Tibial nerve (tissue), 3 donors: Measurements from ENCODE around the gene ZNF787.

ENCODE experiments used
- POLR2A ChIP-seq, 2 donors: fragments of 450-650 bp; IDR thresholded peaks; one replicate each; pipeline ENCODE4 v1.6.1; 2017; ENCODE audit warnings: antibody characterized with exemption in 2 of 2, mild to moderate bottlenecking in 2 of 2, moderate library complexity in 2 of 2
- TF ChIP-seq, protein P1 (sequence below), 5 experiments: fragments of 200-600 bp in 3 of 5; fragments of 450-650 bp in 2 of 5; sonication (generic) in 3 of 5; IDR thresholded peaks; one replicate each; pipeline ENCODE4 v1.5.1; 2016 to 2019; ENCODE audit warnings: antibody characterized with exemption in 5 of 5, mild to moderate bottlenecking in 3 of 5, moderate library complexity in 2 of 5

DNA sequence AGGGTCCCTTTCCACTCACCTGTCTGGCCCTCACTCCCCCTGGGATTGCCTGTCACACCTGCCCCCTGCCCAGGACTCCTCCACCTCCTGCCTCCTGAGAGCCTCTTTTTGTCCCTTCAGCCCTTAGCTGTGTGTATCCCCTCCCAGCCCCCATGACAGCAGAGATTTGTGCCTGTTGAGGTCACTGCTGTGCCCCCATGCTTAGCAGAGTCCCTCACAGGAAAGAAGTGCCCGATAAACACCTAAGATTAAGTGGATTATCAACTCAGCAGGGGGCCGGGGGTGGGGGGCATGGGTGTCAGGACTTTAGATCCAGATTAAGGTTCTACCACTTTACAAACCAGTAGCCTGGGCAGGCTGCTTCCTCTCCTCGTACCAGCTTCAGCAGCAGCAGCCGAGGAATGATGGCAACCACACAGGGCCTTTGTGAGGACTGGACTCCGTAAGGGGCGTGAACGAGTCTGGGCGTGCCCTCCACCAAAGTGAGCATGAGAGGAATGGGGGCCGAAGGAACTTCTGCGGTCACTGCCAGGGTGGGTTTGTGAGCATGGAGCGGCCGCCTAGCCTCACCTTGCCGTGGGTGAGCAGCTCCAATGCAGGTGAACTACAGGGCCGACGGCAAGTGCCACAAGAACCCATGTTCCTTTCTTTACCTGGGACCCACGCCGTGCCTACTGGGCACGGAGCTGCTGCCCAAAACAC lies 36.1 kb downstream of the ZNF787 start:
- TF ChIP-seq, protein P1, sequence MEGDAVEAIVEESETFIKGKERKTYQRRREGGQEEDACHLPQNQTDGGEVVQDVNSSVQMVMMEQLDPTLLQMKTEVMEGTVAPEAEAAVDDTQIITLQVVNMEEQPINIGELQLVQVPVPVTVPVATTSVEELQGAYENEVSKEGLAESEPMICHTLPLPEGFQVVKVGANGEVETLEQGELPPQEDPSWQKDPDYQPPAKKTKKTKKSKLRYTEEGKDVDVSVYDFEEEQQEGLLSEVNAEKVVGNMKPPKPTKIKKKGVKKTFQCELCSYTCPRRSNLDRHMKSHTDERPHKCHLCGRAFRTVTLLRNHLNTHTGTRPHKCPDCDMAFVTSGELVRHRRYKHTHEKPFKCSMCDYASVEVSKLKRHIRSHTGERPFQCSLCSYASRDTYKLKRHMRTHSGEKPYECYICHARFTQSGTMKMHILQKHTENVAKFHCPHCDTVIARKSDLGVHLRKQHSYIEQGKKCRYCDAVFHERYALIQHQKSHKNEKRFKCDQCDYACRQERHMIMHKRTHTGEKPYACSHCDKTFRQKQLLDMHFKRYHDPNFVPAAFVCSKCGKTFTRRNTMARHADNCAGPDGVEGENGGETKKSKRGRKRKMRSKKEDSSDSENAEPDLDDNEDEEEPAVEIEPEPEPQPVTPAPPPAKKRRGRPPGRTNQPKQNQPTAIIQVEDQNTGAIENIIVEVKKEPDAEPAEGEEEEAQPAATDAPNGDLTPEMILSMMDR (IDR thresholded peaks at IDR 0.05) = no peak
- no peak for TF ChIP-seq POLR2A (IDR thresholded peaks at IDR 0.05)
